ENCODE results near the gene SORL1. TPM values are rescaled to one million over a fixed set of nuclear protein-coding genes. Genes with fewer than 3 reads are reported as not detected.

The SORL1 gene
- polyA plus RNA-seq, 1 donor from 2014 or later, result 6.5 TPM

DNA sequence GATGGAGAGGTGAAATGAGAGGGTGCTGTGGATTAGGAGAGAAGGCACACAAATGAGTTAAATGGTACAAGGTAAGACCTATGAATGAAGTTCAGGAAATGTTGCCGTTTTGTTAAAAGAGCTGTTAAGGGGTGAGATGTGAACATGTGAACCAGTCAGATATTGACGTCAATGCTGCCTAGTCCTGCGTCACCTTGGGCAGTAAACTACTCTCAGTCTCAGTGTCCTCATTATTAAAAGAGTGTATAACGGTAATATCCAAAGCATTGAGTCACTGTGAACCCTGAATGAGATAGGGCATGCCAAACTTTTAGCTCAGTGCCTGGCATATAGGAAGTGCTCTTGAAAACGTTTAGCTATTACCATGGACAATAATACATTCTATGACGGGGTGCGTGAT lies 33.1 kb downstream of the SORL1 start:
- H3K4me2 ChIP-seq (ENCODE audit: low read length), result no peak overlapping the region
- H3K27me3 ChIP-seq (ENCODE audit: insufficient read depth, low read depth, low read length), result no peaks in the 10 kb centered on the region
- no peak for TF ChIP-seq MXI1 (conservative IDR thresholded peaks at IDR 0.05; ENCODE audit: poor library complexity, severe bottlenecking)
- TF ChIP-seq, protein P1, sequence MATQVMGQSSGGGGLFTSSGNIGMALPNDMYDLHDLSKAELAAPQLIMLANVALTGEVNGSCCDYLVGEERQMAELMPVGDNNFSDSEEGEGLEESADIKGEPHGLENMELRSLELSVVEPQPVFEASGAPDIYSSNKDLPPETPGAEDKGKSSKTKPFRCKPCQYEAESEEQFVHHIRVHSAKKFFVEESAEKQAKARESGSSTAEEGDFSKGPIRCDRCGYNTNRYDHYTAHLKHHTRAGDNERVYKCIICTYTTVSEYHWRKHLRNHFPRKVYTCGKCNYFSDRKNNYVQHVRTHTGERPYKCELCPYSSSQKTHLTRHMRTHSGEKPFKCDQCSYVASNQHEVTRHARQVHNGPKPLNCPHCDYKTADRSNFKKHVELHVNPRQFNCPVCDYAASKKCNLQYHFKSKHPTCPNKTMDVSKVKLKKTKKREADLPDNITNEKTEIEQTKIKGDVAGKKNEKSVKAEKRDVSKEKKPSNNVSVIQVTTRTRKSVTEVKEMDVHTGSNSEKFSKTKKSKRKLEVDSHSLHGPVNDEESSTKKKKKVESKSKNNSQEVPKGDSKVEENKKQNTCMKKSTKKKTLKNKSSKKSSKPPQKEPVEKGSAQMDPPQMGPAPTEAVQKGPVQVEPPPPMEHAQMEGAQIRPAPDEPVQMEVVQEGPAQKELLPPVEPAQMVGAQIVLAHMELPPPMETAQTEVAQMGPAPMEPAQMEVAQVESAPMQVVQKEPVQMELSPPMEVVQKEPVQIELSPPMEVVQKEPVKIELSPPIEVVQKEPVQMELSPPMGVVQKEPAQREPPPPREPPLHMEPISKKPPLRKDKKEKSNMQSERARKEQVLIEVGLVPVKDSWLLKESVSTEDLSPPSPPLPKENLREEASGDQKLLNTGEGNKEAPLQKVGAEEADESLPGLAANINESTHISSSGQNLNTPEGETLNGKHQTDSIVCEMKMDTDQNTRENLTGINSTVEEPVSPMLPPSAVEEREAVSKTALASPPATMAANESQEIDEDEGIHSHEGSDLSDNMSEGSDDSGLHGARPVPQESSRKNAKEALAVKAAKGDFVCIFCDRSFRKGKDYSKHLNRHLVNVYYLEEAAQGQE (IDR thresholded peaks at IDR 0.05; ENCODE audit: borderline replicate concordance), result no peak
- no peak overlapping the region for H3K4me3 ChIP-seq (ENCODE audit: low read length)
- no peak overlapping the region for H2AFZ ChIP-seq (ENCODE audit: low read depth, low read length)
- H3K79me2 ChIP-seq (replicated peaks; ENCODE audit: insufficient read depth, low read length), result no peaks in the 10 kb centered on the region
- H3K9ac ChIP-seq (ENCODE audit: low read length), result no peak overlapping the region
- no peaks in the 10 kb centered on the region for H3K9me2 ChIP-seq (ENCODE audit: insufficient read depth, low read length)
- no peaks in the 10 kb centered on the region for H3K36me3 ChIP-seq (ENCODE audit: insufficient read depth, low read length)
- H3K27ac ChIP-seq (ENCODE audit: low read length), result no peak overlapping the region
- no peaks in the 10 kb centered on the region for H4K20me1 ChIP-seq (ENCODE audit: insufficient read depth)
- no peaks in the 10 kb centered on the region for H3F3A ChIP-seq (ENCODE audit: insufficient read depth, low read length, poor library complexity, severe bottlenecking)
- H3K9me3 ChIP-seq (ENCODE audit: low read length), result no peaks in the 10 kb centered on the region

DNA sequence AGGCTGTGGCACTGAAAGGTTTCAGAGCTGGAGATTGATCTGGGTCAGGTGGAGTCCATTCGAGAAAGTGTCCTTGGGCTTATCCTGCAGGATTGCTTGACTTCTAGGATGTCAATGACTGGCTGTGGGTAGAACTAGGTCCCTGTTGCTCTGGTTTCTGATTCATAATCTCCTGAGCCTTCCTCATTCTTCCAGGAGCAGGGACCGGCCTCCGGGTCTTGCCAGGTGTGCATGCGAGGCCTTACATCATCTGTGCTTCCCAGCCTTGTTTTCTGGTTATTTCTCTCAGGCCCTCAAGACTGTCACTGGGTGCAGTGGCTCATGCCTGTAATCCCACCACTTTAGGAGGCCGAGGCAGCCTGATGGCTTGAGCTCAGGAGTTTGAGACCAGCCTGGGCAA lies 33.9 kb downstream of the SORL1 start:
- Histone ChIP-seq H3F3A (ENCODE audit: insufficient read depth, low read length, poor library complexity, severe bottlenecking) (no peaks in the 10 kb centered on the region), H3K27me3 (ENCODE audit: insufficient read depth, low read depth, low read length) (no peaks in the 10 kb centered on the region), H3K4me3 (ENCODE audit: low read length) (no peak overlapping the region), H3K36me3 (ENCODE audit: insufficient read depth, low read length) (no peaks in the 10 kb centered on the region), H3K27ac (ENCODE audit: low read length) (no peak overlapping the region), H3K9me3 (ENCODE audit: low read length) (no peaks in the 10 kb centered on the region), H4K20me1 (ENCODE audit: insufficient read depth) (no peaks in the 10 kb centered on the region), H3K4me2 (ENCODE audit: low read length) (no peak overlapping the region), H3K9me2 (ENCODE audit: insufficient read depth, low read length) (no peaks in the 10 kb centered on the region), H2AFZ (ENCODE audit: low read depth, low read length) (no peak overlapping the region), H3K79me2 (replicated peaks; ENCODE audit: insufficient read depth, low read length) (no peaks in the 10 kb centered on the region), H3K9ac (ENCODE audit: low read length) (no peak overlapping the region)
- TF ChIP-seq RAD21 (conservative IDR thresholded peaks at IDR 0.05), result no peak
- TF ChIP-seq, protein P1 (IDR thresholded peaks at IDR 0.05; ENCODE audit: borderline replicate concordance), result no peak
- no peak for TF ChIP-seq MXI1 (conservative IDR thresholded peaks at IDR 0.05; ENCODE audit: poor library complexity, severe bottlenecking)

DNA sequence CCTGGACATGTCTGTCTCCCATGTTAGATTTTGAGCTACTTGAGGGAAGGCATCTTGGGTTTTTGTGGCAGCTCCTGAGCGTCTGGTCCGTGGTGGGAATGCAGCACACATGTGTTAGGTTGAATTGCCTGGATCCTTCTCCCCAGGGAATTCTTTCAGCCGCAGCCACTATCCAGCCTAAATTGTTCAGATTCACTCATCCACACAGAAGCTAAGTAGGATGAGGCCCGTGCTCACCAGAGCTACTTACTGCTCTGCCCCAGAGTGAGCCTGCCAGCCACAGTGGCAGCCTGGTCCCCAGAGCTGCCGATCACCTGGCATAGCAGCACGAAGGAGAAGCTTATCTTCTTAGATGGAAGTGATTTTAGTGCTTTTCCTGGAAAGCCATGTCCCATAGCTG lies 35.1 kb downstream of the SORL1 start:
- H3K27me3 ChIP-seq (ENCODE audit: insufficient read depth, low read depth, low read length), result no peaks in the 10 kb centered on the region
- TF ChIP-seq EZH2 (IDR thresholded peaks at IDR 0.05; ENCODE audit: borderline replicate concordance, insufficient read depth, low read length, poor library complexity, severe bottlenecking), result no peak
- no peak for TF ChIP-seq RAD21 (conservative IDR thresholded peaks at IDR 0.05)
- TF ChIP-seq SMC3 (conservative IDR thresholded peaks at IDR 0.05; ENCODE audit: poor library complexity), result no peak
- TF ChIP-seq, protein P1 (IDR thresholded peaks at IDR 0.05; ENCODE audit: borderline replicate concordance), result no peak
- TF ChIP-seq EP300 (conservative IDR thresholded peaks at IDR 0.05; ENCODE audit: poor library complexity, severe bottlenecking), result no peak
- TF ChIP-seq TAF1 (IDR thresholded peaks at IDR 0.05; ENCODE audit: low read depth), result no peak
- TF ChIP-seq MXI1 (conservative IDR thresholded peaks at IDR 0.05; ENCODE audit: poor library complexity, severe bottlenecking), result no peak
- TF ChIP-seq, protein P2, sequence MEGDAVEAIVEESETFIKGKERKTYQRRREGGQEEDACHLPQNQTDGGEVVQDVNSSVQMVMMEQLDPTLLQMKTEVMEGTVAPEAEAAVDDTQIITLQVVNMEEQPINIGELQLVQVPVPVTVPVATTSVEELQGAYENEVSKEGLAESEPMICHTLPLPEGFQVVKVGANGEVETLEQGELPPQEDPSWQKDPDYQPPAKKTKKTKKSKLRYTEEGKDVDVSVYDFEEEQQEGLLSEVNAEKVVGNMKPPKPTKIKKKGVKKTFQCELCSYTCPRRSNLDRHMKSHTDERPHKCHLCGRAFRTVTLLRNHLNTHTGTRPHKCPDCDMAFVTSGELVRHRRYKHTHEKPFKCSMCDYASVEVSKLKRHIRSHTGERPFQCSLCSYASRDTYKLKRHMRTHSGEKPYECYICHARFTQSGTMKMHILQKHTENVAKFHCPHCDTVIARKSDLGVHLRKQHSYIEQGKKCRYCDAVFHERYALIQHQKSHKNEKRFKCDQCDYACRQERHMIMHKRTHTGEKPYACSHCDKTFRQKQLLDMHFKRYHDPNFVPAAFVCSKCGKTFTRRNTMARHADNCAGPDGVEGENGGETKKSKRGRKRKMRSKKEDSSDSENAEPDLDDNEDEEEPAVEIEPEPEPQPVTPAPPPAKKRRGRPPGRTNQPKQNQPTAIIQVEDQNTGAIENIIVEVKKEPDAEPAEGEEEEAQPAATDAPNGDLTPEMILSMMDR (IDR thresholded peaks at IDR 0.05; ENCODE audit: poor library complexity, severe bottlenecking), result no peak
- no peak for TF ChIP-seq POLR2AphosphoS5 (IDR thresholded peaks at IDR 0.05)
- H3K9ac ChIP-seq (ENCODE audit: low read length), result no peak overlapping the region
- no peak overlapping the region for H2AFZ ChIP-seq (ENCODE audit: low read depth, low read length)
- no peak overlapping the region for H3K4me3 ChIP-seq (ENCODE audit: low read length)
- no peaks in the 10 kb centered on the region for H4K20me1 ChIP-seq (ENCODE audit: insufficient read depth)
- H3K36me3 ChIP-seq (ENCODE audit: insufficient read depth, low read length), result no peaks in the 10 kb centered on the region
- H3K9me2 ChIP-seq (ENCODE audit: insufficient read depth, low read length), result no peaks in the 10 kb centered on the region
- H3K9me3 ChIP-seq (ENCODE audit: low read length), result no peaks in the 10 kb centered on the region
- H3F3A ChIP-seq (ENCODE audit: insufficient read depth, low read length, poor library complexity, severe bottlenecking), result no peaks in the 10 kb centered on the region
- no peak overlapping the region for H3K27ac ChIP-seq (ENCODE audit: low read length)
- no peaks in the 10 kb centered on the region for H3K79me2 ChIP-seq (replicated peaks; ENCODE audit: insufficient read depth, low read length)
- no peak overlapping the region for H3K4me2 ChIP-seq (ENCODE audit: low read length)

Measured in neural cell (in vitro differentiated cells).